MM.1S (cell line): ENCODE measurements around the gene CREB5.

Experiments
- DNase-seq: peaks from one replicate; pipeline ENCODE4 v3.0.0-alpha.2; 2015
- H2AFZ ChIP-seq: fragments of 300-600 bp; sonication (generic); 2 replicates; pipeline ENCODE4 v1.6.0; 2016; ENCODE audit warnings: antibody characterized with exemption, low read length
- H3F3A ChIP-seq: fragments of 300-600 bp; sonication (generic); 2 replicates; pipeline ENCODE4 v1.6.1; 2016; ENCODE audit warnings: mild to moderate bottlenecking, antibody characterized with exemption, low read length, moderate library complexity, mixed read lengths; ENCODE audit not compliant: insufficient read depth
- H3K27ac ChIP-seq: fragments of 300-600 bp; sonication (generic); 2 replicates; pipeline ENCODE4 v1.5.1; 2016; ENCODE audit warnings: mild to moderate bottlenecking, low read length
- H3K27me3 ChIP-seq: fragments of 300-600 bp; sonication (generic); replicated peaks from 2 replicates; pipeline ENCODE4 v1.6.0; 2016; ENCODE audit warnings: low read length; ENCODE audit not compliant: insufficient read depth
- H3K36me3 ChIP-seq: fragments of 300-600 bp; sonication (generic); replicated peaks from 2 replicates; pipeline ENCODE4 v1.6.1; 2016; ENCODE audit warnings: mild to moderate bottlenecking, low read length, mixed read lengths; ENCODE audit not compliant: insufficient read depth
- H3K4me1 ChIP-seq: fragments of 300-600 bp; sonication (generic); 2 replicates; pipeline ENCODE4 v1.6.1; 2016; ENCODE audit warnings: low read length, mixed read lengths
- H3K4me2 ChIP-seq: fragments of 300-600 bp; sonication (generic); 2 replicates; pipeline ENCODE4 v1.6.0; 2016; ENCODE audit warnings: low read depth, low read length
- H3K4me3 ChIP-seq: fragments of 300-600 bp; sonication (generic); 2 replicates; pipeline ENCODE4 v1.5.1; 2016; ENCODE audit warnings: low read length, mixed read lengths
- H3K79me2 ChIP-seq: fragments of 300-600 bp; sonication (generic); 2 replicates; pipeline ENCODE4 v1.6.1; 2016; ENCODE audit warnings: mixed run types, low read length, mixed read lengths
- H3K9ac ChIP-seq: fragments of 300-600 bp; sonication (generic); 2 replicates; pipeline ENCODE4 v1.6.1; 2016; ENCODE audit warnings: low read length, mixed read lengths
- H3K9me2 ChIP-seq: fragments of 300-600 bp; sonication (generic); replicated peaks from 2 replicates; pipeline ENCODE4 v1.6.1; 2016; ENCODE audit warnings: mild to moderate bottlenecking, low read length, mixed read lengths; ENCODE audit not compliant: insufficient read depth
- H3K9me3 ChIP-seq: fragments of 300-600 bp; sonication (generic); replicated peaks from 2 replicates; pipeline ENCODE4 v1.6.1; 2016; ENCODE audit warnings: mild to moderate bottlenecking, low read length, mixed read lengths; ENCODE audit not compliant: insufficient read depth
- H4K20me1 ChIP-seq: fragments of 300-600 bp; sonication (generic); 2 replicates; pipeline ENCODE4 v1.6.1; 2016; ENCODE audit warnings: mild to moderate bottlenecking, low read length, moderate library complexity, mixed read lengths; ENCODE audit not compliant: insufficient read depth
- EZH2 ChIP-seq: fragments of 300-600 bp; sonication (generic); optimal IDR thresholded peaks from 2 replicates; pipeline ENCODE3; 2017; ENCODE audit warnings: low read depth, mild to moderate bottlenecking, antibody characterized with exemption, low read length, mixed read lengths
- EZH2phosphoT487 ChIP-seq: fragments of 300-600 bp; sonication (generic); IDR thresholded peaks from 2 replicates; pipeline ENCODE4 v1.6.1; 2018; ENCODE audit warnings: antibody characterized with exemption, low read length
- TF ChIP-seq, protein P1 (sequence below): fragments of 300-600 bp; sonication (generic); IDR thresholded peaks from 2 replicates; pipeline ENCODE4 v1.5.1; 2016; ENCODE audit warnings: antibody characterized with exemption, low read length, mixed read lengths

CREB5 gene

DNA sequence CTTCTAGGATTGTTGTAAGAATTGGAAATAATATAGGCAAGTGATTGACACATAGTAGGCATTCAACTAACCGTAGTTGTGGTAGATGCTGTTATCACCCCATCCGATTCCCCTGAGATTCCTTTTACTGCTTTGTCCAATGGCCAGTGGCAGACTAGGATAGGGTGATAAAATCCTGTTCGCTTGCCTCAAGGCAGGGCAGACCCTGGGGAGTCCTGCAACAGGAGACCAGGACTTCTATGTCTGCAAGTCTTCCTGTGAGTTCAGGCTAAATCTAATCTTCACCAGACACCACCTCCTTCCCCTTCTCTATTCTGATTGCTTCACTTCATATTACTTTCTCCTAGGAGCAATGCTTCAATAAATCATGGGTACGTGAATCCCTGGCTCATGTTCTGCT lies 42.8 kb upstream of the CREB5 start:
- no peak for TF ChIP-seq EZH2phosphoT487
- TF ChIP-seq, protein P1, sequence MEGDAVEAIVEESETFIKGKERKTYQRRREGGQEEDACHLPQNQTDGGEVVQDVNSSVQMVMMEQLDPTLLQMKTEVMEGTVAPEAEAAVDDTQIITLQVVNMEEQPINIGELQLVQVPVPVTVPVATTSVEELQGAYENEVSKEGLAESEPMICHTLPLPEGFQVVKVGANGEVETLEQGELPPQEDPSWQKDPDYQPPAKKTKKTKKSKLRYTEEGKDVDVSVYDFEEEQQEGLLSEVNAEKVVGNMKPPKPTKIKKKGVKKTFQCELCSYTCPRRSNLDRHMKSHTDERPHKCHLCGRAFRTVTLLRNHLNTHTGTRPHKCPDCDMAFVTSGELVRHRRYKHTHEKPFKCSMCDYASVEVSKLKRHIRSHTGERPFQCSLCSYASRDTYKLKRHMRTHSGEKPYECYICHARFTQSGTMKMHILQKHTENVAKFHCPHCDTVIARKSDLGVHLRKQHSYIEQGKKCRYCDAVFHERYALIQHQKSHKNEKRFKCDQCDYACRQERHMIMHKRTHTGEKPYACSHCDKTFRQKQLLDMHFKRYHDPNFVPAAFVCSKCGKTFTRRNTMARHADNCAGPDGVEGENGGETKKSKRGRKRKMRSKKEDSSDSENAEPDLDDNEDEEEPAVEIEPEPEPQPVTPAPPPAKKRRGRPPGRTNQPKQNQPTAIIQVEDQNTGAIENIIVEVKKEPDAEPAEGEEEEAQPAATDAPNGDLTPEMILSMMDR = no peak
- no peak for TF ChIP-seq EZH2

DNA sequence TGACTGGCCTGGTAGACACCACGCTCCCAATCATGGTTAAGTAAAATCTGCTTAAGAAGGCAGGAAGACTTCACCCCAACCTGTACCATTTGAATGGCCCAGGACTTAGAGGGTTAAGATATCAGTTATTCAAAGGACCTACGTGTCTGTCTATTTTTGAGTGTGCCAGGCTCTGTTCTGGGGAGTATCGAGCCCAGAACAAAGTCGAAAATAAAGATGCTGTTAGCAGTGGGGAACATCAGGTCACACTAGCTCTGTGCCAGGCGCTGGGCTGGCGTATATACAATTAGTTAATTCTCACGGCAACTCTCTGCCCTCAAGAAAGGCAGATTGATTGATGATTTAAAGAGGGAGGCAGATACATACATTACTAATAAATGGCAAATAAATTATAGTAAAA lies 40.5 kb upstream of the CREB5 start:
- H3K4me2 ChIP-seq = no peak overlapping the region
- DNase-seq = no peak
- no peaks in the 10 kb centered on the region for H3K27me3 ChIP-seq
- no peaks in the 10 kb centered on the region for H4K20me1 ChIP-seq
- no peaks in the 10 kb centered on the region for H3K9me2 ChIP-seq
- H3K36me3 ChIP-seq = no peaks in the 10 kb centered on the region
- H3K4me1 ChIP-seq = no peaks in the 10 kb centered on the region
- TF ChIP-seq EZH2phosphoT487 = no peak
- TF ChIP-seq, protein P1 = no peak
- TF ChIP-seq EZH2 = no peak
- H3F3A ChIP-seq = no peaks in the 10 kb centered on the region
- no peak overlapping the region for H3K27ac ChIP-seq
- H3K9me3 ChIP-seq = no peaks in the 10 kb centered on the region
- no peak overlapping the region for H2AFZ ChIP-seq
- no peak overlapping the region for H3K9ac ChIP-seq
- no peaks in the 10 kb centered on the region for H3K79me2 ChIP-seq
- H3K4me3 ChIP-seq = no peak overlapping the region

More for the DNA sequence above, 42.8 kb upstream of the CREB5 start:
- Histone ChIP-seq H3F3A (no peaks in the 10 kb centered on the region), H3K27me3 (no peaks in the 10 kb centered on the region), H2AFZ (no peak overlapping the region), H3K9ac (no peak overlapping the region), H3K4me1 (no peaks in the 10 kb centered on the region), H3K4me3 (no peak overlapping the region), H3K36me3 (no peaks in the 10 kb centered on the region), H3K9me2 (no peaks in the 10 kb centered on the region), H3K79me2 (no peaks in the 10 kb centered on the region), H3K9me3 (no peaks in the 10 kb centered on the region), H3K4me2 (no peak overlapping the region), H3K27ac (no peak overlapping the region), H4K20me1 (no peaks in the 10 kb centered on the region)
- no peak for DNase-seq

DNA sequence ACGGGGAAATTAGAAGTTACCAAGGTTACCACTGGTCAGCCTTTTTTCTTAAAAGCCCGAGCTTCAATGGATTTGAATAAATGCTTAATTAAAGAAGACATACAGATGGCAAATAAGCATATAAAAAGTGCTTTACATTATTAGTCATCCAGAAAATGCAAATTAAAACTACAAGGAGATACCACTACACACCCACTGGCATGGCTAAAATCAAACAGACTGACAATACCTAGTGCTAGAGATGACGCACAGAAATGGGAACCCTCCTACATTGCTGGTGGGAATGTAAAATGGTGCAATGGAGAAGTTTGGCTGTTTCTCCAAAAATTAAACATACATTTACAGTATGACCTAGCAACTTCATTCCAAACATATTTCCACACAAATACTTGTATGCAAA lies 38.3 kb upstream of the CREB5 start:
- Histone ChIP-seq H3K9me3 (no peaks in the 10 kb centered on the region), H4K20me1 (no peaks in the 10 kb centered on the region), H3K4me1 (no peaks in the 10 kb centered on the region), H3K9ac (no peak overlapping the region), H3K27me3 (no peaks in the 10 kb centered on the region), H3K4me3 (no peak overlapping the region), H3F3A (no peaks in the 10 kb centered on the region), H2AFZ (no peak overlapping the region), H3K79me2 (no peaks in the 10 kb centered on the region), H3K27ac (no peak overlapping the region), H3K4me2 (no peak overlapping the region), H3K9me2 (no peaks in the 10 kb centered on the region), H3K36me3 (no peaks in the 10 kb centered on the region)
- TF ChIP-seq EZH2 (no peak), EZH2phosphoT487 (no peak)
- TF ChIP-seq, protein P1 = no peak
- no peak for DNase-seq
